Right lobe of liver (tissue), 6 donors: ENCODE data around the gene LCE3C. TPM values are rescaled to one million over a fixed set of nuclear protein-coding genes. Genes with fewer than 3 reads are reported as not detected.

Experiments used
- ATAC-seq, 4 donors: fragments of 200-7000 bp; cut with Tn5 transposase; one replicate each; pipeline ENCODE4 v1.9.1; 2020; ENCODE audit warnings: mild to moderate bottlenecking in 4 of 4, moderate library complexity in 4 of 4
- DNase-seq, 3 donors: peaks; one replicate each; pipeline ENCODE4 v3.0.0-alpha.2; 2020
- H3K27ac ChIP-seq, 3 donors: fragments of 200-600 bp; one replicate each; pipeline ENCODE4 v1.8.0; 2022
- H3K27me3 ChIP-seq, 2 donors: fragments of 200-600 bp; one replicate each; pipeline ENCODE4 v1.8.0; 2022
- H3K36me3 ChIP-seq, 4 donors: fragments of 200-600 bp; sonication (generic) in 1 of 4; one replicate each; pipeline versions ENCODE4 v1.5.1 to v1.8.0; 2017 to 2022; ENCODE audit warnings: control low read depth in 1 of 4
- H3K4me1 ChIP-seq, 4 donors: fragments of 200-600 bp; sonication (generic) in 1 of 4; one replicate each; pipeline versions ENCODE4 v1.5.1 to v1.8.0; 2017 to 2022; ENCODE audit warnings: control low read depth in 1 of 4
- H3K4me3 ChIP-seq, 3 donors: fragments of 200-600 bp; one replicate each; pipeline ENCODE4 v1.8.0; 2022
- H3K9me3 ChIP-seq, 4 donors: fragments of 200-600 bp; sonication (generic) in 1 of 4; one replicate each; pipeline versions ENCODE4 v1.5.1 to v1.8.0; 2017 to 2022; ENCODE audit warnings: control low read depth in 1 of 4
- POLR2A ChIP-seq: fragments of 450-650 bp; IDR thresholded peaks from one replicate; pipeline ENCODE4 v1.6.1; 2017; ENCODE audit warnings: antibody characterized with exemption, mild to moderate bottlenecking
- WGBS: methylation state at CpG from one replicate; pipeline ENCODE4 v1.1.6; 2018; ENCODE audit warnings: low coverage, low lambda C conversion rate; ENCODE audit not compliant: insufficient coverage; ENCODE audit errors: missing lambda C conversion rate; 5-methylcytosine and 5-hydroxymethylcytosine counted together
- intact Hi-C, 2 donors: fragments of 100-400 bp; cut with DNase I; formaldehyde crosslinking; loops; one replicate each; pipeline versions ENCODE4 v1.11.2 to v1.14.1; 2022
- long read RNA-seq: library from polyadenylated mRNA; unstranded; transcript quantifications from one replicate; pipeline ENCODE4 v2.0.0, GENCODE V29; 2019
- total RNA-seq, 6 experiments: library from RNA; depleted of rRNA in 2 of 6; stranded (reverse); fragments of >200 nt in 2 of 6; fragmentation: NEBNext Ultra II Directional in 3 of 6; extraction: Animal tissue kit (Norgen Biotek cat#: 25700) in 3 of 6; gene quantifications; one replicate each; pipeline versions ENCODE4 v1.1.0 to v1.2.4, GENCODE V29; 2016 to 2023
- TF ChIP-seq, protein P1 (sequence below), 4 donors: fragments of 200-600 bp in 3 of 4; fragments of 450-650 bp in 1 of 4; IDR thresholded peaks; one replicate each; pipeline versions ENCODE4 v1.5.1 to v1.8.0; 2016 to 2022; ENCODE audit warnings: antibody characterized with exemption in 4 of 4, mild to moderate bottlenecking in 2 of 4
- donor health status: DM: no; HTN: yes; CAD: no.
- donor health status: DM: no; HTN: no; CAD: no.
- donor health status: DM: no; HTN: no; CAD: no.
- donor health status: DM: no; HTN: yes; CAD: no.
- donor health status: DM: no; HTN: yes; CAD: no.

LCE3C gene, protein sequence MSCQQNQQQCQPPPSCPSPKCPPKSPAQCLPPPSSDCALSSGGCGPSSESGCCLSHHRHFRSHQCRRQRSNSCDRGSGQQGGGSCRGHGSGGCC
- not detected for total RNA-seq
- long read RNA-seq = 0 reads

DNA sequence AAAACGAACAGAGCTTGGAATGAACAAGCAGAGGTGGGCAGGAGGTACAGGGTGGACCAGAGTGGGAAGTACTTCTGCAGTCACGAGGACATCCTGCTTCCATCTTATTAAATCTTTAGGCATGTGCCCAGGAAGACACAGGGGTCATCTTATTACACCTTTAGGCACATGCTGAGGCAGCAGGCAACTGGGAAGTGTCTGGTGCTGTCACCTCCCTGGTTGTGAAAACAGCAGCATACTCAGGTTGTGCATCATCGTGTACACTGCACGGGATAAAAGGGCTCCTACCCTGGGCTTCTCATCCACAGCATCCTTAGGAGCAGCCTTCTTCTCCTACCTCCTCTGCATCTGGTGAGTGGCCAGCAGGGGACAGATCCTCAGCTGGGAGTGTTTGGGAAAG is at the start of gene LCE3C:
TSS of gene LCE3C (plus strand) at position 301 of the 400 bp plus-strand sequence. CDS start 498 bp downstream, outside the sequence.
- H3K27ac ChIP-seq = no peak within 1 kb of the TSS
- peaks cover 0 to 6% (median 0%) of the 10 kb centered on the region in 4 donors for H3K4me1 ChIP-seq
- intact Hi-C loops = no loop called here
- H3K4me3 ChIP-seq = no peak within 1 kb of the TSS
- TF ChIP-seq, protein P1, sequence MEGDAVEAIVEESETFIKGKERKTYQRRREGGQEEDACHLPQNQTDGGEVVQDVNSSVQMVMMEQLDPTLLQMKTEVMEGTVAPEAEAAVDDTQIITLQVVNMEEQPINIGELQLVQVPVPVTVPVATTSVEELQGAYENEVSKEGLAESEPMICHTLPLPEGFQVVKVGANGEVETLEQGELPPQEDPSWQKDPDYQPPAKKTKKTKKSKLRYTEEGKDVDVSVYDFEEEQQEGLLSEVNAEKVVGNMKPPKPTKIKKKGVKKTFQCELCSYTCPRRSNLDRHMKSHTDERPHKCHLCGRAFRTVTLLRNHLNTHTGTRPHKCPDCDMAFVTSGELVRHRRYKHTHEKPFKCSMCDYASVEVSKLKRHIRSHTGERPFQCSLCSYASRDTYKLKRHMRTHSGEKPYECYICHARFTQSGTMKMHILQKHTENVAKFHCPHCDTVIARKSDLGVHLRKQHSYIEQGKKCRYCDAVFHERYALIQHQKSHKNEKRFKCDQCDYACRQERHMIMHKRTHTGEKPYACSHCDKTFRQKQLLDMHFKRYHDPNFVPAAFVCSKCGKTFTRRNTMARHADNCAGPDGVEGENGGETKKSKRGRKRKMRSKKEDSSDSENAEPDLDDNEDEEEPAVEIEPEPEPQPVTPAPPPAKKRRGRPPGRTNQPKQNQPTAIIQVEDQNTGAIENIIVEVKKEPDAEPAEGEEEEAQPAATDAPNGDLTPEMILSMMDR (IDR thresholded peaks at IDR 0.05) = no peak
- TF ChIP-seq POLR2A = no peak
- peaks cover 0 to 7% (median 0%) of the 10 kb centered on the region in 4 donors for H3K9me3 ChIP-seq
- 22% methylated on average over 2 of the region's 4 CpGs for WGBS
- DNase-seq (no peak), ATAC-seq (no peak)
- no peaks in the 10 kb centered on the region for H3K36me3 ChIP-seq
- H3K27me3 ChIP-seq = no peaks in the 10 kb centered on the region

DNA sequence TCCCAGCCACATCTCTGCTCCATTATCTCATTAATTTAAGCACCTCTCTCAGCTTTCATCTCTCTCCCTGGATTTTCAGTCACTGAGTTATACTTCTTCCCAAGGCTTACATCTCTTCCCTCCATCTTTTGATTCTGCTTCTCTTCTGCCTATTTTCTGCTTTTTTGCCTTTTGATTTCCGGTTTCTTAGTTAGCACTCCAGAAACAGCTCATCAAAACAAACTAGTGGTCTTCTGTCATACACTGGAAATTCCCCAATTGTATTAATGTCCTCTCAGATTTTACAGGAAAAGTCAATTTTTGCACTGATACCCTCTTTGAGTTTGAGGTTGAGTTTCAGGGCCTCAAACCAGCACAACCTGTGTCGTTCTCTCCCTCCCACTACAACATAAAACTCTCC is 34.9 kb upstream of the LCE3C start:
- H3K4me3 ChIP-seq = no peak overlapping the region
- DNase-seq (no peak), ATAC-seq (no peak)
- WGBS = 23% methylated on average over 2 of the region's 2 CpGs
- no peak for TF ChIP-seq POLR2A
- TF ChIP-seq, protein P1 (IDR thresholded peaks at IDR 0.05) = no peak
- H3K9me3 ChIP-seq = peaks cover 0 to 5% (median 0%) of the 10 kb centered on the region in 4 donors
- no peaks in the 10 kb centered on the region for H3K27me3 ChIP-seq
- no peaks in the 10 kb centered on the region for H3K4me1 ChIP-seq
- H3K36me3 ChIP-seq = no peaks in the 10 kb centered on the region
- intact Hi-C loops = no loop called here
- no peak overlapping the region for H3K27ac ChIP-seq

DNA sequence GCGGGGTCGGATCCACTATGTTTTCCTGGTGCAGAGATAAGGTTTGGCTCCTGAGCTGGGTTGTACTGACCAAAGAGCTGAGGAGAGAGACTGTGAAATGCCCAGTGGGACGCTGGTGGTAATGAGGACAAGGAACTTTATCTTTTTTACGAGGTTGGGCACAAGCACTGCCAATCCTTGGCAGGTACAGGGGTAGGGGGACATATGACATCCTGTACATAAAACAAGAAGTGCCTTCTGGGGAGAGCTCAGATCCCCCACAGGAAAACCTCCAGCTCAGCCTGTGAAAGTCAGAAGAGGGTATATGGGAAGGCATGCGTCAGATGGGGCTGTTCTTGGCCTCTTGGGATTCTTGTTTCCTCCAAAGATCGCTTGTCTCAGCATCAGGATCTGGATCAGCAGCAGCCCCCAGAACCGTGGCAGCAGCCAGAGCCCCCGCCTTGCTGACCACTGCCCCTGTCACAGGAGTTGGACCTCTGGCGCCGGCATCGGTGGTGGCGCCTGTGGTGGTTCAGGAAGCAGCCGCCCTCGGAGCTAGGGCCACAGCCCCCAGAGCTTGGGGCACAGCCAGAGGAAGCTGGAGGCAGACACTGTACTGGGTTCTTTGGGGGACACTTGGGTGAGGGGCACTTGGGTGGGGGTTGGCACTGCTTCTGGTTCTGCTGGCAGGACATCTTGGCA is 34.4 kb upstream of the LCE3C start:
- DNase-seq (no peak), ATAC-seq (no peak)
- no peaks in the 10 kb centered on the region for H3K36me3 ChIP-seq
- no peaks in the 10 kb centered on the region for H3K27me3 ChIP-seq
- WGBS = 59% methylated on average over 5 of the region's 14 CpGs
- TF ChIP-seq, protein P1 (IDR thresholded peaks at IDR 0.05) = no peak
- no peak for TF ChIP-seq POLR2A
- no peaks in the 10 kb centered on the region for H3K4me1 ChIP-seq
- H3K9me3 ChIP-seq = peaks cover 0 to 6% (median 0%) of the 10 kb centered on the region in 4 donors
- H3K4me3 ChIP-seq = no peak overlapping the region
- no peak overlapping the region for H3K27ac ChIP-seq
- intact Hi-C loops = no loop called here

DNA sequence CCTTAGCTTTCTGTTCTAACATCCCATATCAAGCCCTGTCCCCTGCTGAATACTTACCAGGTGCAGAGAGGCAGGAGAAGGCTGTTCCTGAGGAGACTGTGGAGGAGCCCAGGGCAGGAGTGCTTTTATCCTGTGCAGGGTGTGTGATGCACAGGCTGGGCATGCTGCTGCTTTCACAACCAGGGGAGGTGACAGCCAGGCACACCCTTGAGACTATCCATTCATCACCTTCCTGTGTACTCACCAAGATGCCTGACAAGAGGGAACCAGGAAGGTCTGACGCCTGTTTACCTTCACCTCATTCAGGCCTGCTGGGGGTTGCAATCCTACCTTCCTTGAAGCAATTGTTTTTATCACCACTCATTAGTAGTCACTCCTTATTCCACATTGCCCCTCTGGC is 33.4 kb upstream of the LCE3C start, which contains the start of gene LCE3E:
TSS of gene LCE3E (minus strand) at position 100 of the 400 bp plus-strand sequence. CDS start 572 bp downstream, outside the sequence.
- Histone ChIP-seq H3K36me3 (no peaks in the 10 kb centered on the region), H3K4me1 (no peaks in the 10 kb centered on the region), H3K4me3 (no peak within 1 kb of the TSS), H3K27me3 (no peaks in the 10 kb centered on the region), H3K9me3 (peaks cover 0 to 6% (median 0%) of the 10 kb centered on the region in 4 donors), H3K27ac (no peak within 1 kb of the TSS)
- DNase-seq = no peak
- intact Hi-C loops = no loop called here
- TF ChIP-seq POLR2A = no peak
- TF ChIP-seq, protein P1 (IDR thresholded peaks at IDR 0.05) = no peak
- WGBS = no CpG with 5 or more reads among the region's 1 CpG
- peak in 1 of 4 donors; percentile 11 for ATAC-seq
